GM12892 (cell line): ENCODE measurements around the gene ADRA2B.

Experiments used
- DNase-seq: peaks from one replicate; pipeline ENCODE4 v3.0.0; 2011; ENCODE audit not compliant: insufficient read length
- FAIRE-seq: peaks from 2 replicates; lab custom pipeline; 2011; peaks lifted over from hg19 to GRCh38; lab: Jason Lieb, UNC
- POLR2A ChIP-seq: IDR thresholded peaks from 2 replicates; pipeline ENCODE4 v1.6.1; 2011; ENCODE audit warnings: low read depth, low read length, control low read depth
- POLR2AphosphoS5 ChIP-seq: IDR thresholded peaks from 2 replicates; pipeline ENCODE4 v1.6.1; 2011; ENCODE audit warnings: low read depth, low read length, control low read depth
- TAF1 ChIP-seq: IDR thresholded peaks from 2 replicates; pipeline ENCODE4 v1.6.1; 2011; ENCODE audit warnings: low read depth, mild to moderate bottlenecking, control low read depth, low read length, borderline replicate concordance

ADRA2B gene

GRCh38 chr2:96140941-96141623, 24.7 kb upstream of the ADRA2B start:
- TF ChIP-seq TAF1, result no peak
- peak; percentile 90 for TF ChIP-seq POLR2AphosphoS5
- peak; percentile 61 for TF ChIP-seq POLR2A
- no peak for DNase-seq
- no peak for FAIRE-seq

- no peak for TF ChIP-seq TAF1
- TF ChIP-seq POLR2AphosphoS5, result peak; percentile 74; the same call in 1 of the 2 replicates
- TF ChIP-seq POLR2A, result peak; percentile 45
These were observed 22.9 kb upstream of the ADRA2B start for GRCh38 chr2:96139181-96139758.

GRCh38 chr2:96138179-96139145, 22.1 kb upstream of the ADRA2B start, which contains the start of gene ASTL:
Gene ASTL (minus strand): TSS chr2:96138502. CDS start chr2:96138436, 66 bp downstream.
- peak; percentile 74 for FAIRE-seq
- no peak for DNase-seq
- TF ChIP-seq POLR2AphosphoS5 (peak; percentile 78), TAF1 (no peak), POLR2A (peak; percentile 81)

More at GRCh38 chr2:96139181-96139758, 22.9 kb upstream of the ADRA2B start:
- no peak for FAIRE-seq
- no peak for DNase-seq

- TF ChIP-seq TAF1, result no peak
- peak; percentile 89 for TF ChIP-seq POLR2AphosphoS5
- TF ChIP-seq POLR2A, result peak; percentile 77
- no peak for FAIRE-seq
These were observed 21.2 kb upstream of the ADRA2B start for GRCh38 chr2:96137321-96138178.

GRCh38 chr2:96136129-96136720, 19.9 kb upstream of the ADRA2B start:
- TF ChIP-seq TAF1, result no peak
- TF ChIP-seq POLR2AphosphoS5, result peak; percentile 76
- 0 out of 2 replicates have a peak, but pooled peaks have one; percentile 41 for TF ChIP-seq POLR2A
- no peak for DNase-seq
- FAIRE-seq, result no peak

More at GRCh38 chr2:96137321-96138178, 21.2 kb upstream of the ADRA2B start:
- DNase-seq, result no peak

- TF ChIP-seq POLR2A (peak; percentile 17; the same call in 1 of the 2 replicates), POLR2AphosphoS5 (no peak; the same call in 1 of the 2 replicates)
- DNase-seq (no peak), FAIRE-seq (no peak)
These were observed 19.2 kb upstream of the ADRA2B start for GRCh38 chr2:96135621-96136020.

- no peak for DNase-seq
- no peak for TF ChIP-seq POLR2A
- no peak for TF ChIP-seq TAF1
- no peak; the same call in 1 of the 2 replicates for TF ChIP-seq POLR2AphosphoS5
- FAIRE-seq, result no peak
These were observed 18.8 kb upstream of the ADRA2B start for GRCh38 chr2:96135171-96135570.

GRCh38 chr2:96134421-96134820, 18.1 kb upstream of the ADRA2B start:
- TF ChIP-seq POLR2AphosphoS5 (no peak), POLR2A (0 out of 2 replicates have a peak, but pooled peaks have one; percentile 6)
- no peak for FAIRE-seq

GRCh38 chr2:96131813-96132745, 15.7 kb upstream of the ADRA2B start:
- FAIRE-seq (no peak), DNase-seq (no peak)
- TF ChIP-seq POLR2A (no peak), TAF1 (no peak), POLR2AphosphoS5 (peak; percentile 19; the same call in 1 of the 2 replicates)

More at GRCh38 chr2:96134421-96134820, 18.1 kb upstream of the ADRA2B start:
- DNase-seq, result no peak
